IPS-15b (cell line): Measurements from ENCODE around the gene MEA1.

Experiments used
- H3K27me3 ChIP-seq: one replicate; pipeline ENCODE4 v1.6.1; 2013; ENCODE audit warnings: low read length; ENCODE audit not compliant: control insufficient read depth, insufficient read depth
- H3K36me3 ChIP-seq: one replicate; pipeline ENCODE4 v1.6.1; 2013; ENCODE audit warnings: low read length; ENCODE audit not compliant: control insufficient read depth, insufficient read depth
- H3K4me1 ChIP-seq: one replicate; pipeline ENCODE4 v1.6.1; 2013; ENCODE audit warnings: mild to moderate bottlenecking, low read length; ENCODE audit not compliant: control insufficient read depth, insufficient read depth
- H3K4me3 ChIP-seq: one replicate; pipeline ENCODE4 v1.5.1; 2013; ENCODE audit warnings: low read depth, low read length
- H3K9ac ChIP-seq: one replicate; pipeline ENCODE4 v1.6.1; 2013; ENCODE audit warnings: low read depth, mild to moderate bottlenecking, low read length
- H3K9me3 ChIP-seq: one replicate; pipeline ENCODE4 v1.6.1; 2013; ENCODE audit warnings: mild to moderate bottlenecking, low read length; ENCODE audit not compliant: control insufficient read depth, insufficient read depth

Gene MEA1

DNA sequence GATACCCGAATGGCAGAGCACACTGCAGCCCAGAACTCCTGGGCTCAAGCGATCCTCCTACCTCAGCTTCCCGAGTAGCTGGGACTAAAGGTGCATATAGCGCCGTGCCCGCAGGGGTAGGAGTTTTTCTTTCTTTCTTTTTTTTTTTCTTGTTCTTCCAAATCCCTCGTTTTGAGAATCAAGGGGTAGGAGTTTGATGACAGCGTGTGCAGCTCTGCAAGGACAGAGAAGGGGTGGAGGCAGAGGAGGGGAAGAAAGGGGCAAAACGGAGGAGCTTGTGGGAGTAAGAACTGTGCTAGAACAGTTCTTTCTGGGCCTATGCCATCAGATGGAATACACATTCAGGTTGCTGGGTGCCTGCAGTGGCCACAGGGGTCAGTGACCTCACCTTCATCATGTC, 23.0 kb upstream of the MEA1 start:
- H3K27me3 ChIP-seq = no peaks in the 10 kb centered on the region
- H3K9me3 ChIP-seq = no peaks in the 10 kb centered on the region
- peaks cover 30% of the 10 kb centered on the region for H3K36me3 ChIP-seq

DNA sequence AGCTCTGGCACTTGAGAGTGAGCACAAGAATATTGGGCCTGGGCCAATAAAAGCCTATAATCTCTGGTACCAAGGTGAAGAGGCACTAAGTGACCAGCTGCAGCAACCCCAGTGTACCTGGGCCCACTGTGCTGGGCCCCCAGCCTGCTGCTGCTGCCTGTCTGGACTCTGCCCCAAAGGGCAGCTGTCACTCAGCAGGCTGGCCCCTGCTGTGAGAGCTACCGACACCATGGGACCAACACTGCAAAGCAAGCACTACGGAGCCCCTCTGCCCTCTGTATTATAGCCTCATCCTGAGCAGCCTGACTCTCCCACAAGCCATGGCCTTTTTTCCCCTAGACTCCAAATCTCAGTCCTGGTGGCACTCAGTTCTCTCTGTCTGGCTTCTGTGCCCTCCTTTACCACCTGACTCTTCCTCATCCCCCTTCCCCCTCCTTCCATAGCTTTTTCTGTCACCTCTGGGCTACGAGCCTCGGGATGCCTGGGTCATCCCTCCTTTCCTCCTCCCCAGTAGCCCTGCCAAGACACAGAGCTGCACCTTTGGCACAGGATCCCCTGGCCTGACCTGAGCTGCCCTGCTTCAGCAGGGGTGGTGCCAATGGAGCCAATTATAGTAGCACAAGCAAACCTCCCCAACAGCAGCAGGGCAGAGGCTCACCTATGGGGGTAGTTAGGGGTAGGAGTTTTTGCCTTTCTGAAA, 21.9 kb upstream of the MEA1 start:
- Histone ChIP-seq H3K4me3 (no peak overlapping the region), H3K36me3 (peaks cover 26% of the 10 kb centered on the region)

More for the DNA sequence above, 23.0 kb upstream of the MEA1 start:
- H3K4me3 ChIP-seq = no peak overlapping the region
- no peak overlapping the region for H3K9ac ChIP-seq
- H3K4me1 ChIP-seq = no peaks in the 10 kb centered on the region

DNA sequence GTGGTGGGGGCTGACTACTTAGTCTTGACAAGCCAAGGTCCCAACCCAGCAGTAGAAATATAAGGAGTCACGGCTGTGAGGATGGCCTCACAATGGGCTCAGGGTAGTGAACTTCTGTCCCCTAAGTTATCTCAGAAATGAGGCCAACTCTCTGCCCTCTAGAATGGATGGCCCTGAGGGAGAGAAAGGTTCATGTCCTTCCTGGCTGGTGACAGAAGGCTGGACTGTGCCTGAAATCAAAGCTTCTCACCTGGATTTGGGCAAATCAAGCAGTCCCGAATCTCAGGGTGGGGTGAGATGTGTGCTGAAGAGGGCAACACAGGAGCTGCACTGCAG, 20.4 kb upstream of the MEA1 start:
- no peaks in the 10 kb centered on the region for H3K4me1 ChIP-seq
- H3K27me3 ChIP-seq = no peaks in the 10 kb centered on the region
- H3K9ac ChIP-seq = no peak overlapping the region
- no peak overlapping the region for H3K4me3 ChIP-seq
- no peaks in the 10 kb centered on the region for H3K9me3 ChIP-seq
- peaks cover 29% of the 10 kb centered on the region for H3K36me3 ChIP-seq

More for the DNA sequence above, 21.9 kb upstream of the MEA1 start:
- Histone ChIP-seq H3K9me3 (no peaks in the 10 kb centered on the region), H3K4me1 (no peaks in the 10 kb centered on the region), H3K27me3 (no peaks in the 10 kb centered on the region), H3K9ac (no peak overlapping the region)

- H3K4me1 ChIP-seq = no peaks in the 10 kb centered on the region
- no peak overlapping the region for H3K9ac ChIP-seq
- peaks cover 31% of the 10 kb centered on the region for H3K36me3 ChIP-seq
- no peaks in the 10 kb centered on the region for H3K27me3 ChIP-seq
- H3K4me3 ChIP-seq = no peak overlapping the region
- no peaks in the 10 kb centered on the region for H3K9me3 ChIP-seq
These were observed 19.9 kb upstream of the MEA1 start for GRCh38 chr6:43033496-43034189.

- H3K9ac ChIP-seq = no peak overlapping the region
These were observed 18.6 kb upstream of the MEA1 start for GRCh38 chr6:43032326-43032725.

GRCh38 chr6:43029120-43029519, 15.4 kb upstream of the MEA1 start:
- no peak overlapping the region for H3K4me3 ChIP-seq
- H3K9ac ChIP-seq = no peak overlapping the region
- H3K9me3 ChIP-seq = no peaks in the 10 kb centered on the region
- H3K36me3 ChIP-seq = peaks cover 48% of the 10 kb centered on the region
- H3K27me3 ChIP-seq = no peaks in the 10 kb centered on the region
- no peaks in the 10 kb centered on the region for H3K4me1 ChIP-seq

More at GRCh38 chr6:43032326-43032725, 18.6 kb upstream of the MEA1 start:
- Histone ChIP-seq H3K4me3 (no peak overlapping the region), H3K36me3 (peaks cover 30% of the 10 kb centered on the region), H3K4me1 (no peaks in the 10 kb centered on the region), H3K27me3 (no peaks in the 10 kb centered on the region), H3K9me3 (no peaks in the 10 kb centered on the region)

DNA sequence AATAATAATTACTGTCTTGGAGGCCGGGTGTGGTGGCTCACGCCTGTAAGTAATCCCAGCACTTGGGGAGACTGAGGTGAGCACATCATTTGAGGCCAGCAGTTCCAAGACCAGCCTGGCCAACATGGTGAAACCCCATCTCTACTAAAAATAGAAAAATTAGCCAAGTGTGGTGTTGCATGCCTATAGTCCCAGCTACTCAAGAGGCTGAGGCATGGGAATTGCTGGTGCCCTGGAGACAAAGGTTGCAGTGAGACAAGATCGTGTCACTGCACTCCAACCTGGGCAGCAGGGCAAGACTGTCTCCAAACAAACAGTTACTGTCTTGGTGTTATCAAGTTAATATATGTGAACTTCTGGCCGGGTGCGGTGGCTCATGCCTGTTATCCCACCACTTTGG, 12.6 kb upstream of the MEA1 start:
- H3K9ac ChIP-seq = no peak overlapping the region
- H3K27me3 ChIP-seq = no peaks in the 10 kb centered on the region
- H3K4me1 ChIP-seq = no peaks in the 10 kb centered on the region
- peaks cover 49% of the 10 kb centered on the region for H3K36me3 ChIP-seq
- no peak overlapping the region for H3K4me3 ChIP-seq
- no peaks in the 10 kb centered on the region for H3K9me3 ChIP-seq

- Histone ChIP-seq H3K27me3 (no peaks in the 10 kb centered on the region), H3K9me3 (no peaks in the 10 kb centered on the region), H3K4me1 (no peaks in the 10 kb centered on the region), H3K9ac (no peak overlapping the region), H3K4me3 (no peak overlapping the region), H3K36me3 (peaks cover 43% of the 10 kb centered on the region)
These were observed 10.7 kb upstream of the MEA1 start for GRCh38 chr6:43024436-43024835.

DNA sequence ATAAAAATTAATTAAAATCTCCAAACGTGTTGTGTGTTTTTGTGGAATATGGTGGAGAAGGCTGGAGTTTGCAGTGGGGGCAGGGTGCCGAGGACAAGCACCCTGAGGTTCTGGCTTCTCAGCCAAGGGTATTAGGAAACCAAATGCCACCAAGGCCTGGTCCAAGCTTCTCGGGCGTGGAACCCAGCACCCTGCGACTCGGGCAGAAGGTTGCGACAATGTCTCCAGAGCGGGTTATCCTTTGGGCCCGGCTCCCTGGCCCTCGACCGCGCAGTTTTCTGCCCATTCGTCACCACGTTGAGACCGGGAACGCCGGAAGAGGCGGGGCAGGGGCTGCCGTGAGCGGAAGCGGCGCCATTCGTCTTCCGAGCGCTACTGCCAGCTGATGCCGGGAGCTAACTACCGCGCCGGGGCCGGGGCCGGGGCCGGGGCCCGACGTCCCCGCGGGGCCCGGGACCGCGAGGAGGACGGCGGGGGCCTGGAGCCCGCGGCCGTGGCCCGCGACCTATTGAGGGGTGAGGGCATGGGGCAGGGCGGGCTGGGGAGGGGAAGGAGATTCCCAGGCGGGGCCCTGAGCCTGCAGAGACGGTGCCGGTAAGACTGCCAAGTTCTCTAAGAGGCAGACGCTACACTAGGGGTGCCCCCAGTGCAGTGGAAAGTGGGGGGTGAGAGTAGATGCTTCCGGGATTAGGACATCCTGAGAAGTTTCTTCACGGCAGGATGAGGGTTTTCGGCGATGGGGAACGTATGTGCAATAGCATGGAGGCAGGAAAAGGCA, 7.7 kb upstream of the MEA1 start, which contains the start of gene RRP36:
Gene RRP36 (plus strand): TSS at position 354 of the 778 bp plus-strand sequence. CDS start 32 bp downstream, at position 386.
- H3K27me3 ChIP-seq = no peaks in the 10 kb centered on the region
- H3K36me3 ChIP-seq = peaks cover 42% of the 10 kb centered on the region
- no peaks in the 10 kb centered on the region for H3K4me1 ChIP-seq
- H3K4me3 ChIP-seq = peak within 1 kb of the TSS; percentile 100
- peak within 1 kb of the TSS; percentile 99 for H3K9ac ChIP-seq
- H3K9me3 ChIP-seq = no peaks in the 10 kb centered on the region

GRCh38 chr6:43020847-43021246, 7.1 kb upstream of the MEA1 start:
- H3K9me3 ChIP-seq = no peaks in the 10 kb centered on the region
- peaks cover 36% of the 10 kb centered on the region for H3K36me3 ChIP-seq
- H3K9ac ChIP-seq = peak overlapping the region; percentile 88
- H3K4me3 ChIP-seq = peak overlapping the region; percentile 100
- H3K4me1 ChIP-seq = no peaks in the 10 kb centered on the region
- H3K27me3 ChIP-seq = no peaks in the 10 kb centered on the region

- H3K9me3 ChIP-seq = no peaks in the 10 kb centered on the region
- H3K27me3 ChIP-seq = no peaks in the 10 kb centered on the region
- peaks cover 34% of the 10 kb centered on the region for H3K36me3 ChIP-seq
- peaks cover 2% of the 10 kb centered on the region for H3K4me1 ChIP-seq
- no peak overlapping the region for H3K4me3 ChIP-seq
- no peak overlapping the region for H3K9ac ChIP-seq
These were observed 6.4 kb upstream of the MEA1 start for GRCh38 chr6:43020052-43020705.
